ENCODE results near the gene GSG1L2.

DNA sequence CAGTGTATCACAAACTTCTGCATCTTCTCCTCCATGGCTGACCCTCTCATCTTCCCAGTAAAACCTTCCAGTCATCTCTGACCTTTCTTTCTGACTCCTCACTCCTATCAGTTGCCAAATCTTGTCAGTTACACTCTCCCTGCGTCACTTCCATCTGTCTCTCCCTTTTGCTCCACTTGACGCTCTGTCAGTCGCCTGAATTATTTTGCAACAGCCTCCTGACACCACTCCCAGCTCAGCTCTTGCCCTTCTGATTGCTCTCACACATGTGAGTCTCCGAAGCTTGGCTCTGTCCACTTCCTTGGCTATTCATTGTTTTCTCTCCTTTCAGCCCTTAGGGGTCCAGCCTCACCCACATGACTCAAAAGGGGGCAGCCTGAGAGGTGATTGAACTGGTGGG, 58.2 kb downstream of the GSG1L2 start:
- TF ChIP-seq, protein P1, sequence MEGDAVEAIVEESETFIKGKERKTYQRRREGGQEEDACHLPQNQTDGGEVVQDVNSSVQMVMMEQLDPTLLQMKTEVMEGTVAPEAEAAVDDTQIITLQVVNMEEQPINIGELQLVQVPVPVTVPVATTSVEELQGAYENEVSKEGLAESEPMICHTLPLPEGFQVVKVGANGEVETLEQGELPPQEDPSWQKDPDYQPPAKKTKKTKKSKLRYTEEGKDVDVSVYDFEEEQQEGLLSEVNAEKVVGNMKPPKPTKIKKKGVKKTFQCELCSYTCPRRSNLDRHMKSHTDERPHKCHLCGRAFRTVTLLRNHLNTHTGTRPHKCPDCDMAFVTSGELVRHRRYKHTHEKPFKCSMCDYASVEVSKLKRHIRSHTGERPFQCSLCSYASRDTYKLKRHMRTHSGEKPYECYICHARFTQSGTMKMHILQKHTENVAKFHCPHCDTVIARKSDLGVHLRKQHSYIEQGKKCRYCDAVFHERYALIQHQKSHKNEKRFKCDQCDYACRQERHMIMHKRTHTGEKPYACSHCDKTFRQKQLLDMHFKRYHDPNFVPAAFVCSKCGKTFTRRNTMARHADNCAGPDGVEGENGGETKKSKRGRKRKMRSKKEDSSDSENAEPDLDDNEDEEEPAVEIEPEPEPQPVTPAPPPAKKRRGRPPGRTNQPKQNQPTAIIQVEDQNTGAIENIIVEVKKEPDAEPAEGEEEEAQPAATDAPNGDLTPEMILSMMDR (conservative IDR thresholded peaks at IDR 0.05 in 1 of 2, IDR thresholded peaks at IDR 0.05 in 1 of 2; ENCODE audit: extremely low read depth in 1 of 2, insufficient read depth in 1 of 2, low read depth in 1 of 2, low read length in 2 of 2), result no peak
- no peak for TF ChIP-seq EZH2 (IDR thresholded peaks at IDR 0.05; ENCODE audit: borderline replicate concordance, low read length)
